IPS-NIHi7 (cell line): ENCODE measurements around the gene ATP1B1.

Experiments
- DNase-seq: peaks from one replicate; pipeline ENCODE4 v3.0.0; 2012; ENCODE audit warnings: mixed read lengths; ENCODE audit errors: extremely low spot score

Gene ATP1B1

GRCh38 chr1:169106095-169106920 is at the start of gene ATP1B1:
TSS of gene ATP1B1 (plus strand) at chr1:169106690. CDS start at chr1:169106830, 140 bp downstream.
- DNase-seq, result peak; percentile 94

DNA sequence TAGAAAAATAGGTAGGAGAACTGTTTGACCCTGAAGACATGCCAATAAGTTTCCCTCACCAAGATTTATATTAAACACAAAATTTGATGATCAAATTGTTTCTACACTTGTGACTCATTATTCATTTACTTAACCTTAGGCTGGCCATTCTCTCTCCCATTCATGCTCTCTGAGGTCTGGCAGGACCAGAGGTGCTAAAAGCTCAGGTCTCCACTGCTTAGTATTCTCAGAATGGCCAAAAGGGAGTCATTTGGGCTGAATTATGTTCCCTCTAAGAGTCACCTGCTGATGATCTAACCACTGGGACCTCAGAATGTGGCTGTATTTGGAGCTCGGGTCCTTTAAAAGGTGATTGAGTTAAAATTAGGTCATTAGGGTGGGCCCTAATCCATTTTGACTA is 47.1 kb upstream of the ATP1B1 start:
- no peak for DNase-seq

- DNase-seq, result no peak
These were observed 46.3 kb upstream of the ATP1B1 start for GRCh38 chr1:169060043-169060722.

- DNase-seq, result no peak
These were observed 45.4 kb upstream of the ATP1B1 start for GRCh38 chr1:169060919-169061639.

DNA sequence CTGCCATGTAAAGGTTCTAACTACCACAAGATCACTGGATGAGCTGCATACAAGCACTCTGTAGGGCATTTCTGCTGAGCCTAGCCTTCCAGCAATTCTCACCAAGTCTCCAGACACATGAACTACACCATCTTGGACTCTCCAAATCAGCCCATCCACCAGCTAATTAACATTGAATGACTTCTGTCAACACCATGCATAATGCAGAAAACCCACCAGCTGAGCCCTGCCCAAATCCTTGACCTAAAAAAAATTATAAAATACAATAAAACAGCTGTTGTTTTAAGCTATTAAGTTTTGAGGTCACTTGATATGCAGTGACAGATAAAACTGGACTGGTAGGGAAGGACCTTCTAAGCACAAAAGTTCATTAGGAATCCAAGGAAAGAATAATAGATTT is 44.3 kb upstream of the ATP1B1 start:
- no peak for DNase-seq

DNA sequence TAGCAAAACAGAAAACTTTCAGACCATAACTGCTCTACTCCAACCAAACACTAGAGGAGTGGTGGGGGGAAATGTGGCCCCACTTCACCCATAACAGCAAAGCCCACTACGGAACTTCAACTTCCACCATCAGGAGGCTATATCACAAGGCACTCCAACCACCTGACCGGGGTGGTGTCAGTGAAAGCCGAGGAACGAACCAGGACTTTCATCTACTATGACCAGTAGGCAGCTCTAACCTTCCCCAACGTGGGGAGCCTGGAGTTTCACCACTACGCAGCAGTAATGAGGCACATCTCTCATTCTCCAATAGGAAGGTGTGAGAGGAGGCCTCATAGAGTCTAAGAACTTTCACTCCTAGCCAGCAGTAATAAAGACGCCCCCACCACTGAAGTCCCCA is 42.4 kb upstream of the ATP1B1 start:
- no peak for DNase-seq

- DNase-seq, result no peak
These were observed 35.9 kb upstream of the ATP1B1 start for GRCh38 chr1:169070547-169070946.

- no peak for DNase-seq
These were observed 35.5 kb upstream of the ATP1B1 start for GRCh38 chr1:169070958-169071357.

GRCh38 chr1:169072945-169073725 is 33.4 kb upstream of the ATP1B1 start:
- no peak for DNase-seq

- DNase-seq, result no peak
These were observed 28.2 kb upstream of the ATP1B1 start for GRCh38 chr1:169078163-169078883.

GRCh38 chr1:169081503-169082123 is 24.9 kb upstream of the ATP1B1 start:
- no peak for DNase-seq

DNA sequence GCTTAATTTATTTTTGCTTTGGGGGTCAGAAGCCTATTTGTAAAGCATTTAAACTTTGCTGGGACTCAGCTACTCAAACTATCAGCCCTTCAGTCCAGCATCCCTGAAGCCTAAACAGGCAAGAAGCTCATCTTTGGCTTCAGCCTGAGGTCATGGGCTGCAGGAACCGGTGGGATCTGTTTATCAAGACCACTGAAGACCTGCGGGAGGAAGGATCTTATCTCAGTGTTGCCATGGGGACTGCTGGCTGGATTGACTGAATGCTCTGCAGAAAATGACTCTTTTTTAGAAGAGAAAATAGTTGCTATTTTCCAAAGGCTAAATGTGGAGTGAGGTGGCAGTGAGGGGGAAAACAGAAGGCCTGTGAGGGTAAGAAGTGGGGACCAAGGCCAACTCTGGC is 20.6 kb upstream of the ATP1B1 start:
- no peak for DNase-seq

DNA sequence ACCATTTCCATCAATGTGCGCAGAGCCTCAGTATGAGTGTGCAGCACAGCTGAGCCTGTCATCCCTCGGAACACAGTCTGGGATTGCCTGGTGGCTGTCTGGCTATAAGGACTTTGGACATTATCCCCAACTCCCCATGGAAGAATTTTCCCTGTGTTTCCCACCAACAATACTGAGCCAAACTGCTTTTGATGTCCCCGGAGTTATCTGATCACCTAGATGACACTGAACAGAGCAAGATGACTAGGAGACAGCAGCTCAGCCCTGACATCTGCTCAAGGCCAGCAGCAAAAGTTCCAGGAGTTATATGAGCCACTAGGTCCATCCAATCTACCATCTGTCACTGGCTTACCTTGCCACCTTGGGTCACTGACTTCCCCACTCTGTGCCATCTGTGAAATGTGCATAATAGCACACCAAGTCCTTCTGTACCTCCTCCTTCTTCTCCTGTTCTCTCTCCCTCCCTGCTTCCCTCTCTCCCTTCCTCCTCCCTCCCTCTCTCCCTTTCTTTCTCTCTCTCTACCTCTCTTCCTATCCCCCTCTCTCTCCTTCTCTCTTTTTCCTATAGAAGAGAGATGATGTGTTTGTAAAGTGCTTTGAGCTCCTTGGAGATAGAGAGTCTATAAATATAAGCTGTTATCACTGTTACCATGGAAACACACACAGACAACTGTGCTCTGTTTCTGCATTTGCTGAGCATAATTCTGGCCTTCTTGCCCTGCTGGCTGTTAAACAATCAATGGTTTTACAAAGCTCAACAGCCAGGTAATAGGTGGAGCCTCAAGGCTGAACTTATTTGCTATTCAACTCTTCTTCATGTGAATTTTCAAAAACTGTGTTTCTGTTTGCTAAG is 19.7 kb upstream of the ATP1B1 start:
- no peak for DNase-seq

- no peak for DNase-seq
These were observed 18.6 kb upstream of the ATP1B1 start for GRCh38 chr1:169087876-169088275.

DNA sequence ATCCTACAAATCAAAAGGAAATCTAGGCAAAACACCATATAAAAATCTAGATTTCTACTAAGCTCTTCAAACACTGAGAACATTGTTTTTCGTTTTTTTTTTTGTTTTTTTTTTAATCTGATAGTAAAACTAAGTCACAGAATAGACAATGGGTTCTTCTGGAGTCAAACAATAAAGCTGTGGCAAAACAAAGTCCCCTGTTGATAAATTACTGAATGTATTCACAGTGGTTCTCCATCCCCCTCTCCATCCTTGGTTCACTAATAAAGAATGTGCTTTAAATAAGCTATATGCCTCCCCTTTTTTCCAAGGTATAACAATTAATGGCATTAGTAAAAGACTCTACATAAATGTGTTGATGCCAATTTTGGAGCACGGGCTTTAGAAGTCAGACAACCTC is 16.7 kb upstream of the ATP1B1 start:
- no peak for DNase-seq

- DNase-seq, result no peak
These were observed 16.1 kb upstream of the ATP1B1 start for GRCh38 chr1:169090308-169090899.

DNA sequence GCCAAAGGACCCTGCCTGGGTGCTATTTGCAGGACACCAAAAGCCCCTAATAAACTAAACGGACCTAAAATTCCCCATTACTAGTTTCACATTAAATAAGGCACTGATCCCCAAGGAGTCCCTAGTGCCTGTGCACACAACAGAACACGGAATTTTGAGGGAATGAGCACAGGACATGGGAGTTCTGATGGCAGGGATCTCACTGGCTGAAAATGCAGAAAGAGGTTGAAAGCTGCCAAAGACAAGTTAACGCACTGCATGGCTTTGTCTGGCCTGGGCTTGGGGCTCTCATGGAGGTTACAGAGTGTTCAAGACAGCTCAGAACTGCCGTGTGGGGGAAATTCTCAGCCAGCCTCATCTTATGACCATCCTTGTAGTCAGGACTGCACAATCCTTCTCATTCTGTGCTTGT is 15.6 kb upstream of the ATP1B1 start:
- no peak for DNase-seq

GRCh38 chr1:169091480-169091941 is 15.0 kb upstream of the ATP1B1 start:
- no peak for DNase-seq

DNA sequence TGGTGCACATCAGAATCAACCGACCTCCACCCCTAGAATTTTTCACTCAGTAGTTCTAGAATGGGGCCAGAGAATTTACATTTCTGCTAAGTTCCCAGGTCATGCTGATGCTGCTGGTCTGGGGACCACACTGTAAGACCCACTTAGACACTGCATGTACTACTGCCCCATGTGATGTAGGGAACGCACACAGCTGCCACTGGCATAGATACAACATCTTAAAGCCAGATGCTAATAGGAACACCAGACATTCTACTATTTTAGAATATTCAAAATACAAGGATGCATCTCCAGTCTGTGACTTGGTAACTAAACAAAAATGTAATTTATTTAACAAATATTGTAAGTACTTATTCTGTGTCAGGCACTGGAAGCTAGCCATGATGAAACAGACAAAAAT is 14.1 kb upstream of the ATP1B1 start:
- no peak for DNase-seq
